ENCODE data around the gene IFT57.

IFT57 gene

GRCh38 chr3:108123326-108123725, 98.9 kb downstream of the IFT57 start:
- DNase-seq: no peak

DNA sequence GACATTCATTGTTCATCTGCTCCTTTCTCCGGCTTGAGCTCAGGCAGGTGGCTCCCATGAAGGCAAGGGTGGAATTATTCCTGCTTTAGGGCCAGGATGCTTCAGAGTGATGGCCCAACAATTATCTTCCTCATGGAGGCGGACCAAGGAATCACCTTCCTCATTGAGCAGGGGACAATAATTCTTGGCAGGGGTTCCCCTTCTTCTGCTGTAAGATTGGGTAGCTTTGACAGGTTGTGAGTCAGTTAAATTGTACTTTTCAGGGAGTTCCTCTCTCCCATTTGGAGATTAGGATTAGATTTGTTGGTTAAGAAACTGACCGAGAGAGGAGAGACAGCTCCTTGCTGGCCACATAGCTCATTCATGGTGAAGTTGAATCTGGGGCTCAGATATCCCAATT, 99.9 kb downstream of the IFT57 start:
- no peak for DNase-seq

DNA sequence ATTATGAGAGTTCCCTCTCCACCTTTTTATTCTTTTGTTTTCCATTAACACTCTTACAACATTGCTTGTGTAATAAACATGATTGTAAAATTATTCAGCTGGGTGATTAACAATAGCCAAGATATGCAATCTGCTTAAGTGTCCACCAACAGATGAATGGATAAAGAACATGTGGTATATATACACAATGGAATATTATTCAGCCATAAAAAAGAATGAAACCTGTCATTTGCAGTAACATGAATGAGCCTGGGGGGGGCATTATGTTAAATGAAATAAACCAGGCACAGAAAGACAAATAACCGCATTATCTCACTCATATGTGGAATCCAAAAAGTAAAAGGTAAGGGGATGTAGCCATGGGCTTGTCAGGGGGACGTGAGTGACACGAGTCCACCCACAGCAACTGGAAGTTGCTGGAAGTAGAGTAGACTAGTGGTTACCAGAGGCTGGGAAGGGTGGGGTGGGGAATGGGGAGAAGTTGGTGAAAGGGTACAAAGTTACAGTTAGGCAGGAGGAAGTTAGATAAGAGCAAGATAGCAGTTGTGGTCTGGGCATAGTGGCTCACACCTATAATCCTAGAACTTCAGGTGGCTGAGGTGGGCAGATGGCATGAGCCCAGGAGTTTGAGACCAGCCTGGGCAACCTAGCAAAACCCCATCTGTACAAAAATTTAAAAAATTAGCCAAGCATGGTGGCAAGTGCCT, 102.7 kb downstream of the IFT57 start:
- DNase-seq: no peak

DNA sequence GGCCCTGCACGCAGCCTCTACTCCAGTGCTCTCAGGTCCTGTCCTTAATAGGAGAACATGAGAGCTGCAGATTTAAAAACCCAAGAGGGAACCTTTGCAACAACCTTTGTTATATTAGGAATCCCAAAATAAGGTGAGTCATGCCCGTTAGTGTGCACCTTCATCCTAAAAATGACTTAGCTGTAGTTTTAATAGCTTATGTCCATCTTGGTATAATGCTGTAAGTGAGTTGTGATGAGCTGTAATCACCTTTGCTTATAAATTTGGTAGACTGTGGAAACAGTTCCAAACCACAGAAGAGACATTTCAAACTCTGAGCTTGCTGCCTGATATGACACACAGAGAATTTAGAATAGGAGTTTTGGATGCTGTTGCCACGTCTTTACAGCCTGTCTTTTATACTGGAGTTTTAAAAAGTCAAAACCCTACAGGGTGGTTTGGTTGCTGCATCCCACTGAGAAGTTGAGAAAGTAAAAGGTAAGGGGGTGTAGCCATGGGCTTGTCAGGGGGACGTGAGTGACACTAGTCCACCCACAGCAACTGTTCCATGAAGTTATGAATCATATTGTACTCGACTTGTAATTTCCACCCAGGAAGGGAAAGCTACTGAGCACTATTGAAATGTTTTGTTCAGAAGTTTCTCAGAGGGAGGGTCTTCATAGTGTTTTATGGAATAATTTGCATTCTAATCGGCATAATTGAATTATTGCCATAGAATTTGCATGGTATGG, 104.0 kb downstream of the IFT57 start:
- no peak for DNase-seq

DNA sequence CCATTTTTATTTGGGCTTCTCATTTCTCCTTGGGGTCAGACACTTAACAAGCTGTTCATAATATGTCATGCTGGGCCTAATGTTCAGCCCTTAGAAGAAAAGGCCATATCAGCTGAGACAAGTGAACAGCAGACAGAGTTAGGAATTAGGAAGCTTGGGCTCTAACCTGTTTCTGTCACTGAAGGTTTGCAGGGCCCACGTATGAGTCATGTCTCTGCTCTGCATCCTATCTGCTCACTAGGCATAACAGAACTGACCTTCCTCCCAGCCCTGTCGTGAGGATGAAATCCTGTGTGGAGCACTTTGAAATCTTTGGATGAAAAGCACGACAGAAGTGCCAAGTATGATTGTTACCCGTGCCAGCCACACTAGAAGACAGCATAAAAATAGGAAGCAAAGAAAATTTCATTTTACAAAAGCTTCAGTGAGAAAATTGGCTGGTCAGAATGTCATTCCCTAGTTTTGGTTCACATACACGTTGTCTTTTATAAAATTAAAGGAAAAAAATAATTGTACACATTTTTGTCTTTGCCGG, 104.9 kb downstream of the IFT57 start:
- no peak for DNase-seq

GRCh38 chr3:108114423-108115065, 107.7 kb downstream of the IFT57 start:
- no peak for DNase-seq

GRCh38 chr3:108113975-108114374, 108.2 kb downstream of the IFT57 start:
- DNase-seq: no peak

GRCh38 chr3:108110934-108111333, 111.3 kb downstream of the IFT57 start:
- no peak for DNase-seq
